K562 (cell line): ENCODE data around the gene RSPH6A. TPM values are rescaled to one million over a fixed set of nuclear protein-coding genes. Genes with fewer than 3 reads are reported as not detected.

ENCODE experiments used
- BHLHE40 ChIP-seq: IDR thresholded peaks from 2 replicates; pipeline ENCODE4 v1.6.1; 2011; ENCODE audit warnings: low read length, improper control_type of control experiment
- CBX2 ChIP-seq: fragments of 200-600 bp; sonication (generic); IDR thresholded peaks from one replicate; pipeline ENCODE4 v1.6.1; 2012; ENCODE audit warnings: mild to moderate bottlenecking, low read length, inconsistent platforms; ENCODE audit not compliant: insufficient read depth, poor library complexity, severe bottlenecking
- CBX5 ChIP-seq: IDR thresholded peaks from 2 replicates; pipeline ENCODE4 v1.6.1; 2014; ENCODE audit warnings: low read depth, borderline replicate concordance
- CTBP1 ChIP-seq: fragments of 450-650 bp; IDR thresholded peaks from 2 replicates; pipeline ENCODE4 v1.6.1; 2016; ENCODE audit warnings: borderline replicate concordance
- DIDO1 ChIP-seq: fragments of 450-650 bp; IDR thresholded peaks from 2 replicates; pipeline ENCODE4 v1.6.1; 2016; ENCODE audit warnings: low read depth, missing biosample characterization, missing genetic modification characterization
- EP300 ChIP-seq: IDR thresholded peaks from 2 replicates; pipeline ENCODE4 v1.6.1; 2012; ENCODE audit warnings: low read length, improper control_type of control experiment
- GABPB1 ChIP-seq: sonication (generic); formaldehyde crosslinking; IDR thresholded peaks from 2 replicates; pipeline ENCODE4 v1.8.0; 2022; ENCODE audit warnings: mild to moderate bottlenecking, missing genetic modification reagents
- HDAC2 ChIP-seq: fragments of 450-650 bp; IDR thresholded peaks from 2 replicates; pipeline ENCODE4 v1.6.1; 2016; ENCODE audit warnings: mild to moderate bottlenecking
- MAFK ChIP-seq: IDR thresholded peaks from 2 replicates; pipeline ENCODE4 v1.6.1; 2011; ENCODE audit warnings: low read length, improper control_type of control experiment
- MCM3 ChIP-seq: fragments of 450-650 bp; IDR thresholded peaks from 2 replicates; pipeline ENCODE4 v1.6.1; 2016
- PHF8 ChIP-seq: fragments of 200-600 bp; sonication (generic); IDR thresholded peaks from 2 replicates; pipeline ENCODE4 v1.6.1; 2012; ENCODE audit warnings: mixed run types, mild to moderate bottlenecking, inconsistent platforms, low read length, moderate library complexity, borderline replicate concordance
- RBBP5 ChIP-seq: fragments of 200-600 bp; sonication (generic); IDR thresholded peaks from 2 replicates; pipeline ENCODE4 v1.6.1; 2012; ENCODE audit warnings: borderline replicate concordance, mild to moderate bottlenecking, low read length, control low read depth, inconsistent platforms; ENCODE audit not compliant: insufficient read depth, poor library complexity, severe bottlenecking
- SPI1 ChIP-seq: IDR thresholded peaks from 2 replicates; pipeline ENCODE4 v1.6.1; 2011; ENCODE audit warnings: low read depth, low read length, control low read depth, borderline replicate concordance
- TARDBP ChIP-seq: fragments of 450-650 bp; IDR thresholded peaks from 2 replicates; pipeline ENCODE4 v1.6.1; 2016
- XRCC3 ChIP-seq: fragments of 450-650 bp; IDR thresholded peaks from 2 replicates; pipeline ENCODE4 v1.6.1; 2017; ENCODE audit warnings: mild to moderate bottlenecking, moderate library complexity
- ZC3H11A ChIP-seq: IDR thresholded peaks from 2 replicates; pipeline ENCODE4 v1.6.1; 2012; ENCODE audit warnings: low read depth, low read length, improper control_type of control experiment
- ZNF3 ChIP-seq: fragments of 250-450 bp; sonication (Bioruptor Pico); IDR thresholded peaks from 2 replicates; pipeline ENCODE4 v1.5.0; 2021; ENCODE audit warnings: mild to moderate bottlenecking, moderate library complexity
- ZSCAN32 ChIP-seq: fragments of 450-650 bp; formaldehyde crosslinking; IDR thresholded peaks from 2 replicates; pipeline ENCODE4 v1.4.0; 2020; ENCODE audit warnings: mild to moderate bottlenecking, moderate library complexity
- polyA plus RNA-seq, 8 experiments: library from polyadenylated mRNA; depleted of rRNA in 4 of 8; stranded (reverse) in 5 of 8; unstranded in 3 of 8; fragments of >200 nt; fragmentation: Nextera tagmentation in 2 of 8; fragmentation: Illumina TruSeq in 1 of 8; extraction: Ambion mirVana in 2 of 8; extraction: Trizol in 1 of 8; gene quantifications; 2 replicates each; pipeline versions ENCODE4 v1.2.1 to v1.2.3, GENCODE V29; 2011 to 2014; ENCODE audit warnings: inconsistent platforms in 1 of 8, missing spikeins in 1 of 8
- total RNA-seq, 7 experiments: library from RNA; depleted of rRNA in 6 of 7; stranded (reverse); fragments of >200 nt in 6 of 7; fragmentation: Illumina TruSeq in 2 of 7; extraction: Trizol in 2 of 7; gene quantifications; 2 replicates each; pipeline versions ENCODE4 v1.2.1 to v1.2.3, GENCODE V29; 2011 to 2021; ENCODE audit warnings: low replicate concordance in 1 of 7
- TF ChIP-seq, protein P1 (sequence below): sonication (generic); formaldehyde crosslinking; IDR thresholded peaks from 2 replicates; pipeline ENCODE4 v1.4.0; 2020; ENCODE audit warnings: mild to moderate bottlenecking, missing genetic modification reagents
- TF ChIP-seq, protein P2 (sequence below): sonication (generic); formaldehyde crosslinking; IDR thresholded peaks from 2 replicates; pipeline ENCODE4 v1.8.1; 2023; ENCODE audit warnings: mild to moderate bottlenecking, missing genetic modification reagents, moderate library complexity
- TF ChIP-seq, protein P3 (sequence below), 3 experiments: fragments of 200-800 bp in 1 of 3; fragments of 250-450 bp in 1 of 3; fragments of 450-650 bp in 1 of 3; sonication (Bioruptor Pico) in 1 of 3; sonication (Bioruptor generic) in 1 of 3; formaldehyde crosslinking in 1 of 3; IDR thresholded peaks; 2 replicates each; pipeline versions ENCODE4 v1.6.1 to v1.8.0; 2016 to 2022; ENCODE audit warnings: mild to moderate bottlenecking in 2 of 3, missing genetic modification characterization in 2 of 3, missing compliant biosample characterization in 1 of 3, moderate library complexity in 1 of 3
- TF ChIP-seq, protein P4 (sequence below): fragments of 250-450 bp; sonication (Bioruptor Pico); IDR thresholded peaks from 2 replicates; pipeline ENCODE4 v1.8.0; 2021; ENCODE audit warnings: borderline replicate concordance, mild to moderate bottlenecking, moderate library complexity; ENCODE audit not compliant: poor library complexity, severe bottlenecking

RSPH6A gene
- total and polyA plus RNA-seq, 9 of the 15 experiments (the other 6 are each of a cell fraction or from before 2014, with no cell fraction given) = 0.03 to 0.15 (median 0.07) TPM; not detected in 5

GRCh38 chr19:45792470-45793177, 22.5 kb downstream of the RSPH6A start, which contains the start of gene DMWD (continued):
- TF ChIP-seq, protein P1, sequence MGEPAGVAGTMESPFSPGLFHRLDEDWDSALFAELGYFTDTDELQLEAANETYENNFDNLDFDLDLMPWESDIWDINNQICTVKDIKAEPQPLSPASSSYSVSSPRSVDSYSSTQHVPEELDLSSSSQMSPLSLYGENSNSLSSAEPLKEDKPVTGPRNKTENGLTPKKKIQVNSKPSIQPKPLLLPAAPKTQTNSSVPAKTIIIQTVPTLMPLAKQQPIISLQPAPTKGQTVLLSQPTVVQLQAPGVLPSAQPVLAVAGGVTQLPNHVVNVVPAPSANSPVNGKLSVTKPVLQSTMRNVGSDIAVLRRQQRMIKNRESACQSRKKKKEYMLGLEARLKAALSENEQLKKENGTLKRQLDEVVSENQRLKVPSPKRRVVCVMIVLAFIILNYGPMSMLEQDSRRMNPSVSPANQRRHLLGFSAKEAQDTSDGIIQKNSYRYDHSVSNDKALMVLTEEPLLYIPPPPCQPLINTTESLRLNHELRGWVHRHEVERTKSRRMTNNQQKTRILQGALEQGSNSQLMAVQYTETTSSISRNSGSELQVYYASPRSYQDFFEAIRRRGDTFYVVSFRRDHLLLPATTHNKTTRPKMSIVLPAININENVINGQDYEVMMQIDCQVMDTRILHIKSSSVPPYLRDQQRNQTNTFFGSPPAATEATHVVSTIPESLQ (CRISPR knock-in tag) = no peak
- no peak for TF ChIP-seq CTBP1
- no peak for TF ChIP-seq ZNF3 (CRISPR knock-in tag)
- TF ChIP-seq, protein P2, sequence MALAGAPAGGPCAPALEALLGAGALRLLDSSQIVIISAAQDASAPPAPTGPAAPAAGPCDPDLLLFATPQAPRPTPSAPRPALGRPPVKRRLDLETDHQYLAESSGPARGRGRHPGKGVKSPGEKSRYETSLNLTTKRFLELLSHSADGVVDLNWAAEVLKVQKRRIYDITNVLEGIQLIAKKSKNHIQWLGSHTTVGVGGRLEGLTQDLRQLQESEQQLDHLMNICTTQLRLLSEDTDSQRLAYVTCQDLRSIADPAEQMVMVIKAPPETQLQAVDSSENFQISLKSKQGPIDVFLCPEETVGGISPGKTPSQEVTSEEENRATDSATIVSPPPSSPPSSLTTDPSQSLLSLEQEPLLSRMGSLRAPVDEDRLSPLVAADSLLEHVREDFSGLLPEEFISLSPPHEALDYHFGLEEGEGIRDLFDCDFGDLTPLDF (CRISPR knock-in tag) = no peak
- TF ChIP-seq MAFK = no peak
- TF ChIP-seq MCM3 = no peak
- TF ChIP-seq TARDBP = no peak
- no peak for TF ChIP-seq CBX5
- TF ChIP-seq RBBP5 = peak; percentile 86
- no peak for TF ChIP-seq HDAC2
- TF ChIP-seq SPI1 = no peak
- TF ChIP-seq DIDO1 (tag) = no peak
- peak; percentile 67; the same call in 1 of the 2 replicates for TF ChIP-seq GABPB1
- TF ChIP-seq PHF8 = peak; percentile 86; the same call in 1 of the 2 replicates
- TF ChIP-seq ZC3H11A = no peak
- TF ChIP-seq ZSCAN32 (CRISPR knock-in tag) = no peak
- TF ChIP-seq XRCC3 = no peak
- TF ChIP-seq BHLHE40 = no peak
- TF ChIP-seq, protein P3, sequence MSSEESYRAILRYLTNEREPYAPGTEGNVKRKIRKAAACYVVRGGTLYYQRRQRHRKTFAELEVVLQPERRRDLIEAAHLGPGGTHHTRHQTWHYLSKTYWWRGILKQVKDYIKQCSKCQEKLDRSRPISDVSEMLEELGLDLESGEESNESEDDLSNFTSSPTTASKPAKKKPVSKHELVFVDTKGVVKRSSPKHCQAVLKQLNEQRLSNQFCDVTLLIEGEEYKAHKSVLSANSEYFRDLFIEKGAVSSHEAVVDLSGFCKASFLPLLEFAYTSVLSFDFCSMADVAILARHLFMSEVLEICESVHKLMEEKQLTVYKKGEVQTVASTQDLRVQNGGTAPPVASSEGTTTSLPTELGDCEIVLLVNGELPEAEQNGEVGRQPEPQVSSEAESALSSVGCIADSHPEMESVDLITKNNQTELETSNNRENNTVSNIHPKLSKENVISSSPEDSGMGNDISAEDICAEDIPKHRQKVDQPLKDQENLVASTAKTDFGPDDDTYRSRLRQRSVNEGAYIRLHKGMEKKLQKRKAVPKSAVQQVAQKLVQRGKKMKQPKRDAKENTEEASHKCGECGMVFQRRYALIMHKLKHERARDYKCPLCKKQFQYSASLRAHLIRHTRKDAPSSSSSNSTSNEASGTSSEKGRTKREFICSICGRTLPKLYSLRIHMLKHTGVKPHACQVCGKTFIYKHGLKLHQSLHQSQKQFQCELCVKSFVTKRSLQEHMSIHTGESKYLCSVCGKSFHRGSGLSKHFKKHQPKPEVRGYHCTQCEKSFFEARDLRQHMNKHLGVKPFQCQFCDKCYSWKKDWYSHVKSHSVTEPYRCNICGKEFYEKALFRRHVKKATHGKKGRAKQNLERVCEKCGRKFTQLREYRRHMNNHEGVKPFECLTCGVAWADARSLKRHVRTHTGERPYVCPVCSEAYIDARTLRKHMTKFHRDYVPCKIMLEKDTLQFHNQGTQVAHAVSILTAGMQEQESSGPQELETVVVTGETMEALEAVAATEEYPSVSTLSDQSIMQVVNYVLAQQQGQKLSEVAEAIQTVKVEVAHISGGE (CRISPR knock-in tag; IDR thresholded peaks at IDR 0.05) = peak in 2 of 3 experiments; percentile 65 to 92; a peak in 3 of 6 replicates
- TF ChIP-seq EP300 = no peak
- TF ChIP-seq CBX2 = no peak
- TF ChIP-seq, protein P4, sequence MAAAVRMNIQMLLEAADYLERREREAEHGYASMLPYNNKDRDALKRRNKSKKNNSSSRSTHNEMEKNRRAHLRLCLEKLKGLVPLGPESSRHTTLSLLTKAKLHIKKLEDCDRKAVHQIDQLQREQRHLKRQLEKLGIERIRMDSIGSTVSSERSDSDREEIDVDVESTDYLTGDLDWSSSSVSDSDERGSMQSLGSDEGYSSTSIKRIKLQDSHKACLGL = no peak
